Measurements from ENCODE around the gene ERMARD.

DNA sequence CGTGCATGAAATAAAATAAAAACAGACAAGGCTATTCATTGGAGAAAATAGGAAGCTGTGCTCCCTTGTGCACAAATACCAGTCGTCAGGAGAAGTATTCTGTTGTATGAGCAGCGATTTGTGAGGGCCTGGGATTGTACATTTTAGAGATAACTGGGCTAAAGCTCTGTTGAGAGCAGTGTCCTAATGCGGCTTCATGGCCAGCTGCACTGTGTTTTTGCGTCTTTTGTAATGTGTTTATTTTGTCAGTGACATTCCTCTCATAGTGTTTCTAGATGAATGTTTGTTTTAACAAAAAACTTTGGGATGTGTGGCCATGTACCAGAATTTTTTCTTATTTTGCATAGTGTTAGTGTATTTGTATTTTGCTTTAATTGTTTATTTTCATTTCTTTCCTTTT lies 14.8 kb downstream of the ERMARD start:
- no peak for TF ChIP-seq RAD21 (IDR thresholded peaks at IDR 0.05; ENCODE audit: low read depth)
- TF ChIP-seq REST (IDR thresholded peaks at IDR 0.05; ENCODE audit: low read depth) = no peak
- TF ChIP-seq CEBPB (IDR thresholded peaks at IDR 0.05) = no peak

All from Ishikawa (cell line).